ENCODE results near the gene MYT1.

Gene MYT1

DNA sequence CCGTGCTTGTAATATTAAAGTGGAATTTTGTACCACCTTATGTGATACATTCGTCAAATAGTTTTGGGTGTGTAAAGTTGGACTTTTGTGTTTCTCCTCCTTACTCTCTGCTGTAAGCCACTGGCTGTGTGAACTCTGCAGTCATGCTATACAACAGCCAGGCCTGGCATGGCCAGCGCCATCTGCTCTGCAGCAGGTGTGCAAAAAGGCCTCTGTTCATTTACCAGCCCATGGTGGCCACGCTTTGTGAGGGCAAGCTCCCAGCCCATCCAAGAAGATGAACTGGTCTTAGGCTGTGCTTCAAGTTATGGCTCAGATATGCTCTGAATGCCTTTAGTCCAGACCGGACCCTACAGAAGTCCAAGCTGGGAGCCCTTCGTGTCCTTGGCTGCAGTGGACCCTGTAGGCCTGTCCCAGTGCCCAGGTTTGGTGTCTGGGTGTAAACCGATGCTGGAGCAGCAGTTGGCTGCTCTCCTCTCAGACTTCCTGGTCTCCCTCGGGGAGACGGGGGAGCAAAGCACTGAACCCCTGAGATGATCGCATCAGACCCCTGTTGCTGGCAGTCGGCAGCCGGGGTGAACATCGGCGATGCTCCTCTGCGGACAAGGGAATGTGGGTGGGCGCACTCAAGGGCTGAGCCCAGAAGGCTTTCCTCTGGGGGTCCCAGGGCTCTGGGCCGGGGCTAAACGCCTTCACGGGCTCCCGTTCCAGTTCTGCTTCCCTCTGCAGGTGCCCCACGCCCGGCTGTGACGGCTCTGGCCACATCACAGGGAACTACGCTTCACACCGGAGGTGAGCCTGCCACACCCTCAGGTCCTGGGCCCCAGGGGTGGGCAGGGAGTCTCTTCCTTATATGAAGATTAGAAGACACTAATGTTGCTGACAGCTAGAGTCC lies 62.7 kb downstream of the MYT1 start:
- no peak overlapping the region for H3K4me3 ChIP-seq (ENCODE audit: low read length)
- DNase-seq (ENCODE audit: low read depth) = no peak
- TF ChIP-seq, protein P1, sequence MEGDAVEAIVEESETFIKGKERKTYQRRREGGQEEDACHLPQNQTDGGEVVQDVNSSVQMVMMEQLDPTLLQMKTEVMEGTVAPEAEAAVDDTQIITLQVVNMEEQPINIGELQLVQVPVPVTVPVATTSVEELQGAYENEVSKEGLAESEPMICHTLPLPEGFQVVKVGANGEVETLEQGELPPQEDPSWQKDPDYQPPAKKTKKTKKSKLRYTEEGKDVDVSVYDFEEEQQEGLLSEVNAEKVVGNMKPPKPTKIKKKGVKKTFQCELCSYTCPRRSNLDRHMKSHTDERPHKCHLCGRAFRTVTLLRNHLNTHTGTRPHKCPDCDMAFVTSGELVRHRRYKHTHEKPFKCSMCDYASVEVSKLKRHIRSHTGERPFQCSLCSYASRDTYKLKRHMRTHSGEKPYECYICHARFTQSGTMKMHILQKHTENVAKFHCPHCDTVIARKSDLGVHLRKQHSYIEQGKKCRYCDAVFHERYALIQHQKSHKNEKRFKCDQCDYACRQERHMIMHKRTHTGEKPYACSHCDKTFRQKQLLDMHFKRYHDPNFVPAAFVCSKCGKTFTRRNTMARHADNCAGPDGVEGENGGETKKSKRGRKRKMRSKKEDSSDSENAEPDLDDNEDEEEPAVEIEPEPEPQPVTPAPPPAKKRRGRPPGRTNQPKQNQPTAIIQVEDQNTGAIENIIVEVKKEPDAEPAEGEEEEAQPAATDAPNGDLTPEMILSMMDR (IDR thresholded peaks at IDR 0.05; ENCODE audit: insufficient read depth, low read depth, low read length, missing control alignments) = no peak

DNA sequence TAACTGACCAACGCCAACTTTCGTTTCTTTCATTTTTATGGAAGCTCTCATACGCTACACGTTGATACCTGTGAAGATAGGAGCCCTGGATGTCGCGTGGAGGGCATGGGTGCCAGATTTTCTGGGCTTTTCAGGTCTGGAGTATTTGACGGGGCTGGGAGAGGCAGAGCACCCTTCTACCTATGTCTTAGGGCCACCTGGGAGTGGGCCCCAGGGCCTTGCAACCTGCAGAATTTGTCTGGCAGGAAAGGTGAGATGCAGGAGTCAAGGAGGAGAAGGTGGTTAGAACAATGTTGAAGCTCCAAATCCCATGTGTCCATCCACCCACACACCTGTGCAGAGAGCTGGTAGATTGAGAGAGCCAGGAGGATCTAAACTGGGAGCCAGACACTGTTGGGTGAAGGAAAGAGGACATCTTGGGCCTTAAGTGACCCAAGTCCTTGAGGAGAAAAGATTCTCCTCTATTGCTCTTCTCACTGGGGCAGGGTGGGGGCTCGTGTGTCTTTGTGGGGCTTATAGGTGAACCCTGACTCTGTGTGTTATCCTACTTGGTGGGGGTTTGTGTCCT lies 63.9 kb downstream of the MYT1 start:
- DNase-seq (ENCODE audit: low read depth) = no peak
- H3K4me3 ChIP-seq (ENCODE audit: low read length) = no peak overlapping the region
- TF ChIP-seq, protein P1 (IDR thresholded peaks at IDR 0.05; ENCODE audit: insufficient read depth, low read depth, low read length, missing control alignments) = no peak

DNA sequence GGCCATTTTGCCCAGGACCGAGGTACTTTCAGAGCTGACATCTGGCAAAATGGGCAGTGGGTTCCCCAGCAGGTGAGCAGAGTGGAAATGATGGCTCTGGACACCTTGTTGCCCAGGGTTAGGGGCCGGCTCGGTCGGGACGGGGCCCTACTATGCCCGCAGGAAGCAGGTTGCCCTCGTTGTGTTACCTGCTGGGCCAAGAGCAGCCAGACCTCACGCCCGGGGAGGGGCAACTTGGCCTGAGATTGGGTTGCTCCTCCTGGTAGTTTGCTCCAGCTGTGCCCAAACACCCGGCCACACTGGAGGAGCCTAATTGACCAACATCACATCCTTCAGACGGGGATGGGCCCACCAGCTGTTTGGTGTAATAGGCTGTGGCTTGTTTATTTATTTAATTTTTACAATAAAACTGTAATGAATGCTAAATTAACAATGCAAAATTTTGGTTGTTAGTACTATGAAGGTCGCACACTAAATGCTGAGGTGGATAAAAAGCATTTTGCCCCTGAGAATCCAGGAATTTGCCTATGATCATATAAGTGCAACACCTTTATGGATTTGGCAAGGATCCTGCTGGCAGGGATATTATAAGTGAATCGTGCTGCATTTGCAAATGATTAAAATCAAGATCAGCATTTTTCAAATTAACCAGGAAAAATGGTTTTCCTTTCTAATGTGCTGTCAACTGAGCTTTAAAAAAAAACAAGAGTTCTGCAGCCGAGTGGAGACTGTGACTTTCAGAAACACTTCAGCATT lies 64.7 kb downstream of the MYT1 start:
- TF ChIP-seq, protein P1 (IDR thresholded peaks at IDR 0.05; ENCODE audit: insufficient read depth, low read depth, low read length, missing control alignments) = no peak
- DNase-seq (ENCODE audit: low read depth) = no peak
- no peak overlapping the region for H3K4me3 ChIP-seq (ENCODE audit: low read length)

DNA sequence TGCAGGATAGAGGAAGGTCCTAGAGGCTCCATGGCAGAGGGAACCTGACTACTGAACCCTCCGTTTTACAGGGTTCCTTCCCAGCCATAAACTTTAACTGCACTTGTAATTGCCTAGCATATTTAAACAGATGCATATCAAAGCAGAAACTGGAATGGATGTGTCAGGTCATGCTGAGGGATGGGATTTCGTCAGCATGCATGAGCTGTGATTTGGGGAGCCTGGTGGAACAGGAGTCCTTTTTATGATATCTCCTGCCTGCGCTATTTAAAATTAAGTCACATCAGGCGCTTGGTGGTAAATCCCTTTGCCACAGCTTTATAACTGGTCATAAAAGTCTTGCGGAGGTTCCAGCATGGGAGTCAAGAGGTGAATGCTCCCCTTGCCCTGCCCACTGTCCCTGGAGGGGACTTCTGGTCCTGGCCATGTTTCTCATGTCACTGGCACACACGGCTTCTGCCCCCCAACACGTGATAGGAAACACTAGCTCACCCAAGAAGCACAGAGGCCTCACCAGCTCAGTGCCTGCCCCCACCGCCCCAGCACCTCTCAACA lies 65.3 kb downstream of the MYT1 start:
- no peak overlapping the region for H3K4me3 ChIP-seq (ENCODE audit: low read length)
- TF ChIP-seq, protein P1 (IDR thresholded peaks at IDR 0.05; ENCODE audit: insufficient read depth, low read depth, low read length, missing control alignments) = no peak
- DNase-seq (ENCODE audit: low read depth) = peak; percentile 56

DNA sequence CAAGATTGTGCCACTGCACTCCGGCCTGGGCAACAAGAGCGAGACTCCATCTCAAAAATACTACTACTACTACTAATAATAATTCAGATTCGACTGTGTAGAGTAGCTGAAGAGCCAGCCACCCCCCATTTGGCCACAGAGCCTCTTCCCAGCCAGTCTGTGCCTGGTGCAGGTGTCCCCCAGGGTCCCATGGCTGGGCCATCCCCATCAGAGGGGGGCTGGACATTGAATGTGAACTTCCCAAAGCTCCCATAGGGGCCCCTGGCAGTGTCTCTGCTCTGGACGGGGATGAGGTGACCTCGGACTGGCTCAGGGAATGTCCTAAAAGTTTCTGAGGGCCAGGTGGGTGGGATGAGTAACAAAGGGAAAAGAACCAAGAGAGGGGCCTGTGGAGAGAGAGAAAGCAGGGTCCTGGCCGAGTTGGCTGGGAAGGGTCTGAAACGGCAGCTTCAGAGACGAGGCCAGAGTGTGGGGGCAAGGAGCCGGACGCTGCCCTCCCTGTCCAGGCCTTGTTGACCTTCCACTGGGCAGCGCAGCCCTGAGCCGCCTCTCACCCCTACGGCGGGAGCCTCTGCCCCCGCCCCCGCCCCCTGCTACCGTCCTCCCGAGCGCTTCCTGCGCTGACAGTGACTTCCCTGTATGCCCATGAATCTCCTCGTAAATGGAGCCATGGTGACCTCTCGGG lies 66.4 kb downstream of the MYT1 start:
- no peak overlapping the region for H3K4me3 ChIP-seq (ENCODE audit: low read length)
- DNase-seq (ENCODE audit: low read depth) = no peak
- TF ChIP-seq, protein P1 (IDR thresholded peaks at IDR 0.05; ENCODE audit: insufficient read depth, low read depth, low read length, missing control alignments) = no peak
